HG02943 (cell line): ENCODE data around the gene TXLNA.
"Not testable (repeated sequence)": the region's sequence is repeated elsewhere in the genome, so short reads cannot be mapped to it uniquely, and the experiment has no call there.

Experiments
- ATAC-seq: cut with Tn5 transposase; IDR thresholded peaks from one replicate; pipeline ENCODE4 v1.9.1; 2021; ENCODE audit warnings: mild to moderate bottlenecking, low read depth, moderate library complexity; ENCODE audit not compliant: unreplicated experiment

TXLNA gene

DNA sequence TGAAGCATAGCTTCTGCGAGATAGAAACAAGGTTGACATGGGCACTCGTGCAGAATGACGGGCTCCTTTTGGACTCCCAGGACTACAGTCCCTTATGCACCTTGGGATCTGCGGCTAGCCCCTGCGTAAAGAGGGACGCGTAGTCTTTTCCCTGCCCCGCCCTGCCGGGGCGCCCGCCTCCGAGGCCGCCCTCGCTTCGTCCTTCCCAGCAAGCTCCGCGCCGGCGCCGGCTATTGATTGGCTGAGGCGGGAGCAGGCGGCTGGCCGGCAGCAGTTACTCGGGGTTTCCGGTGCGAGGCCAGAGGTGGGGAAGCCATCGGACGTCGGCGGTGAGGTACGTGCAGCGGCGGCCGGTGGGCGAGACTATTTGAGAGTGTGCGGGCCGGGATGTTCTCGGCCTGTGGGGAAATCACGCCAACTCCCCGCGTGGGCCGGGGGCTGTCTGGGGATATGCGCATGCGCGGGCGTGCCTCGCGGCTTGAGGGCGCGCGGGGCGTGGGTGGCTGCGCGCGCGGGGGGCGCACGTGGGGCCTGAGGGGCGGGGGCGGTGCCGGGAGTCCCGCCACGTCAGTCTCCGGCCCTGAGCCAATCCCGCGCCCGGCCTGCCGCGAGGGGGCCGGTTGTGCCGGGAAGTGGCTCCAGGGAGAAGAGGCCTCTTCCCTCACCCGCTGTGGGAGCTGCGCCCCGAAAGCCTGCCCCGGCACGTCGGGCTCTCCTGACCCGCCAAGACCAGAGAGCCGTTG lies at the start of gene TXLNA:
Gene TXLNA (plus strand): TSS at position 233 of the 743 bp plus-strand sequence. CDS start 671 bp downstream, outside the sequence.
- peak; percentile 75 for ATAC-seq

DNA sequence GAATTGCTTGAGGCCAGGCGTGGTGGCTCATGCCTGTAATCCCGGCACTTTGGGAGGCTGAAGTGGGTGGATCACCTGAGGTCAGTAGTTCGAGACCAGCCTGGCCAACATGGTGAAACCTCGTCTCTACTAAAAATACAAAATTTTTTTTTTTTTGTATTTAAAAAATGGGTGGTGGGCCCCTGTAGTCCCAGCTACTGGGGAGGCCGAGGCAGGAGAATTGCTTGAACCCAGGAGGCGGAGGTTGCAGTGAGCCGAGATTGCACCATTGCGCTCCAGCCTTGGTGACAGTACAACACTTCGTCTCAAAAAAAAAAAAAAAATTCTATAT lies 45.6 kb upstream of the TXLNA start:
- ATAC-seq: not testable (repeated sequence)

DNA sequence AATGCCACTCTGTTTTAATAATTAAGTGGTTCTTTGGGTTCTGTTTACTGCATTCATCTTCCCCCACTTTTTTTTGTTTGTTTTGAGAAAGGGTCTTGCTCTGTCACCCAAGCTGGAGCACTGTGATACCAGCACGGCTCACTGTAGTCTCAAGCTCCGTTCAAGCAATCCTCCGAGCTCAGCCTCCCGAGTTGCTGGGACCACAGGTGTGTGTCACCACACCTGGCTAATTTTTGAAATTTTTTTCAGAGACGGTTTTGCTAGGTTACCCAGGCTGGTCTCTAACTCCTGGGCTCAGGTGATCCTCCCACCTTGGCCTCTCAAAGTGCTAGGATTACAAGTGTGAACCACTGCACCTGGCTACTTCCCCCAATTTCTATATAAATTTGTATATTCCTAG lies 42.4 kb upstream of the TXLNA start:
- ATAC-seq: no peak

DNA sequence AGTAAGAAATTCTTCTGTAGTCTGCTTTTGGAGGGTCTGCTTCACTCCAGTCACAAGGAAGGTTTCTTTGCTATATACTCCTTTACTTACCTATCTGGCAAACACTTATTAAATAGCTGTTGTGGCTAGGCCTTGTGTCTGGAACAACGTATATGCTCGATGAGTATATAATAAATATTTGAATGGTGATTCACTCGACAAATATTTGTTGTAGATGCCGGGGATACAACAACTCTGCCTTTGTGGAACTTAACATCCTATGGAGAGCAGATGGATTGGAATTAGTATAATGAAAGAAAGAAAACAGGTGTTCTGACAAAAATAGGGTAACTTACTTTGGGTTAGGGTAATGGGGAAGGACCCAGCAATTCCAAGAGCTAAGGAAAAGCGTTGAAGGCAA lies 40.5 kb upstream of the TXLNA start:
- ATAC-seq: no peak

DNA sequence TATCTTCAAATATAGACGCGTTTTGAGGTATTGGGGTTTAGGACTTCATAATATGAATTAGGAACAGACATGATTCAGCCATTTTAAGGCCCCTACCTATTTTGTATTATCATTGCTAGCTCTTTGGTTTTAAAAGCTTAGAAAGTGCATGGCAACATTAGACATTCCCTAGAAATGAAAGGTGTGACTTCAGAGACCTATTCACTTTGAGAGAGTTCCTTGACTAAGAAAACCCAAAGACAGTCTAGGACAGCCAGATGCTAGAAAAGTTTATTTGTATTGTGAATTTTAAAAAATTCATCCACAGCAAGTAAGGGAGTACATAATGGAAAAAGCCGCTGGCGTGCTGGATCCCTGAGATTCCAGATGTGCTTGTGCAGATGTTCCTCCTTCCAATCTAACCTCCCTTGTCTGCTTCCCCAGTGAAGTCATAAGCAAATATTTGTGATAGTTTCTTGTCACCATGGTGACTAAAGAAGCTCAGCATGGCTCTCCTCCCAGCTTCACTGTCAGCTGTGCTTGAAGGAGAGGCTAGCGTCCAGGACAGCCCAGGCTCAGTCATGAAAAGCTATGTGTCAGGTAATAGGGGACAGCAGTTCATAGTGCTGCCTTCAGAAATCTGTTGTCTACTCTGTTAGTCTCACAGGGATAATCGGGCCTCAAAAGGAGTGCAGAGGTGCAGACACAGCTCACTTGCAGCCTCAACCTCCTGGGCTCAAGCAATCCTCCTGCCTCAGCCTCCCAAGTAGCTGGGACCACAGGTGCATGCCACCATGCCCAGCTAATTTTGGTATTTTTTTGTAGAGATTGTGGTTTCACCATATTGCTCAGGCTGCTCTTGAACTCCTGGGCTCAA lies 36.8 kb upstream of the TXLNA start:
- ATAC-seq: no peak

DNA sequence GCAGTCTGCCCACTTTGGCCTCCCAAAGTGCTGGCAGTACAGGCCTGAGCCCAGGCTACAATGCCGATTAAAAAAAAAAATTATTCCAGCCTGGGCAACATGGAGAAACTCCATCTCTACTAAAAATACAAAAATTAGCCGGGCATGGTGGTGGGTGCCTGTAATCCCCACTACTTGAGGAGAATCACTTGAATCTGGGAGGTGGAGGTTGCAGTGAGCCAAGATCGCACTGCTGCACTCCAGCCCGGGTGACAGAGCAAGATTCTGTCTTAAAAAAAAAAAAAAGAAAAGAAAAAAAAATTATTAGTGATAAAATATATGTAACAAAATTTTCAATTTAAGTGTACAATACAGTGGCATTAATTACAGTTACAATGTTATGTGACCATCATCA lies 36.2 kb upstream of the TXLNA start:
- not testable (repeated sequence) for ATAC-seq

DNA sequence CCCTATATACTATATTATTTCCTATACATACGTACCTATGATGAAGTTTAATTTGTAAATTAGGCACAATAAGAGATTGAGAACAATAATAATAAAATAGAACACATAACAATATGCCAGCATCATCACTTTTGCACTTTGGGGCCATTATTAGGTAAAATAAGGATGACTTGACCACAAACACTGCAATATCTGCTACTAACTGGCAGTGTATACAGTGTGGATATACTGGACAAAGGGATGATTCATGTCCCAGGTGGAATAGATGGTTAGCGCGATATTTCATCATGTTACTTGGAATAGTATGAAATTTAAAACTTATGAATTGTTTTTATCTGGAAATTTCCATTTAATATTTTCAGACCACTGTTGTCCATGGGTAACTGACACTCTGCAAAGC lies 35.4 kb upstream of the TXLNA start:
- ATAC-seq: no peak

DNA sequence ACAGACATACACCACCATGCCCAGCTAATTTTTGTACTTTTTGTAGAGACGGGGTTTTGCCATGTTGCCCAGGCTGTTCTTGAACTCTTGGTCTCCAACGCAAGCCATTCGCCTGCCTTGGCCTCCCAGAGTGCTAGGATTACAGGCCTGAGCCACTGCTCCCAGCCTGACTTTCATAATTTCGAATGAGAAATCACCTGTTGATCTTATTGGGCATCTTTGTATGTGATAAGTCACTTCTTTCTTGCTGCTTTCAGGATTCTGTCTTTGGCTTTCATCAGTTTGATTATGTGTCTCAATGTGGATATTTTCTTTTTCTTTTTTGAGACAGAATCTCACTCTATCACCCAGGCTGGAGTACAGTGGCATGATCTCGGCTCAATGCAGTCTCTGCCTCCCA lies 31.7 kb upstream of the TXLNA start:
- not testable (repeated sequence) for ATAC-seq

DNA sequence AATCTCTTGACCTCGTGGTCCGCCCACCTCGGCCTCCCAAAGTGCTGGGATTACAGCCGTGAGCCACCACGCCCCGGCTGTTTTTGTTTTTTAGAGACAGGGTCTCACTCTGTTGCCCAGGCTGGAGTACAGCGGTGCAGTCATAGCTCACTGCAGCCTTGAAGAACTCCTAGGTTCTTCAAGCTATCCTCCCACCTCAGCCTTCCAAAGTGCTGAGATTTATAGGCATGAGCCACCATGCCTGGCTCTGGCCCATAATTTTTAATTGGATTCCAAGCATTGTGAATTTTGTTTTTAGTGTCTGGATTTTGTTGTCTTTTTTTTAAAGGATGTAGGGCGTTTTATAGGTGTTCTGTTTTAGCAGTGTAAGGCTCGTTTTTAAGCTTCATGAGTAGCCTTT lies 28.6 kb upstream of the TXLNA start:
- no peak for ATAC-seq

DNA sequence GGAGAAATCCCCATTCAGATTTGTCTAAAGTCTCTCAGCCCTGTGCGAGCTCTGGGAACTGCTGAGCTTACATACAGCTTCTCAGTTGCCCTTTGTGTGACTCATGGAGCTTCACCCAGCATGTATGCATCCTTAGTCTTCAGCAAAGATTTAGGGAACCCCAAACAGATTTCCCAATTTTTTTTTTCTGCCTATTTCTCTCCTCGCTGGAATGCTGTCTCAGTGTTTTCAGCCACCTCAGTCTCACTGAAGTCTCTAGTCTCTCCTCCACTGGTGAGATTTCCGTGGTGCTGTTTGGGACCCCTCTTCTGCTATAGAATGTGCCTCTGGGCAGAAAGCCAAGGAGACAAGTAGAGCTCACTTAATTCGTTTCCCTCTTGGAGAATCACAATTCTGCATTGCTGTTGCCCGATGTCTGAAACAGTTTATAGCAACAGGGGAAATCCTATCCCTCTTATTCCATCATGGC lies 28.1 kb upstream of the TXLNA start:
- ATAC-seq: no peak

DNA sequence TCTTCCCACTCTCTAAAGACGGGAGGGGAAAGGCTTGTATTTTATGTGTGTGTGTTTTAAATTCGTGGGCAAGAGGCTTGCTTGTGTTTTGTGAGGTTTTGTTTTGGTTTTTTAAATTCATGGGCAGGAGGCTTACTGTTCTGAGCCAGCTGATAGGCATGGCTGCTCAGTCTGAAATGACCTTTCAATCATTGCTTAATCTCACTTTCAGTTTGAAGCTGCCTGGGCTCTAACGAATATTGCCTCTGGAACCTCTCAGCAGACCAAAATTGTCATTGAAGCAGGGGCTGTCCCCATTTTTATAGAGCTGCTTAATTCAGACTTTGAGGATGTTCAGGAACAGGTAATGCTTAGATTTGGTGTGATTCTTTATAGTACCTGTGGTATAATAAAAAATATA lies 20.3 kb upstream of the TXLNA start:
- no peak for ATAC-seq

DNA sequence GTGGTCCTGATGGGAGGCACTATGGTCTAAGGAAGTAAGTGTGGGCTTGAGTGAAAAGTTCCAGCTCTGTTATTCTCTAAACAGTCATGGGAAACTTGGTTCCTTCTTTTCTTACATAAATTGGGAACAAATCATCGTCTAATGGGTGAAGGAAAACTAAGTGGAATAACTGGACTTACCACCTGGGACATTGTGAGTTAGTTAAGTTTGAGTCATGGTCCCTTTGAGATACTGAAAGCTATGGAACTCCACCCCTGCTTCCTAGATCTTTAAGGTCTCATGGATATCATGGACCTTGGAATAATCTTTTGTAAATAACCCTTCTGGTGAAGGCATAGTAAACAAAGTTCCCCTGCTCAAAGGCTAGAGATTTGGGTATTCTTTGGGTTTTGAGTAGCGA lies 16.1 kb upstream of the TXLNA start:
- no peak for ATAC-seq

DNA sequence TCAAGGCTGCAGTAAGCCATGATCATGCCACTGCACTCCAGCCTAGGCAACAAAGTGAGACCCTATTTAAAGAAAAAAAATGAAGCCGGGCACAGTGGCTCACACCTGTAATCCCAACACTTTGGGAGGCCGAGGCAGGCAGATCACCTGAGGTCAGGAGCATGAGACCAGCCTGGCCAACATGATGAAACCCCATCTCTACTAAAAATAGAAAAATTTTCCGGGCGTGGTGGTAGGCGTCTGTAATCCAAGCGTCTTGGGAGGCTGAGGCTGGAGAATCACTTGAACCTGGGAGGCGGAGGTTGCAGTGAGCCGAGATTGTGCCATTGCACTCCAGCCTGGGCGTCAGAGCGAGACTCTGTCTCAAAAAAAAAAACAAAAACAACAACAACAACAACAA lies 13.8 kb upstream of the TXLNA start:
- ATAC-seq: not testable (repeated sequence)

DNA sequence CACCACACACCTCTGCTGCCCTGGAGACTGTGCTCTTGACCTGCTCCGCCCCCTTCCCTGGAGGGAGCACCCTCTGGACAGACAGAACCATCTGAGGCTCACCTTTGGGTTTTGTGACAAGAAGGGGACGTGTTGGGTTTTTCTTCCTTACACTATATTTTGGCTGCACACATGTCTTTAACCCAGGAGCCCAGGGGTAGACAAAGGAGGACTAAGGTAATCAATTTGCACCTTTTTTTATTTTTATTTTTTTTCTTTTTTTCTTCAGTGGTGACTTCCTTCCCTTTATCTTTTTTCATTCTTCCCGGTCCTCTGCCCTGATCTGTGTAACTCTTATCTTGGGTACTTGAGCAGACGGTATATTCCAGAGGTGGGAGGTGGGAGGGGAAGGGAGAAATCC lies 8.5 kb upstream of the TXLNA start:
- ATAC-seq: no peak

DNA sequence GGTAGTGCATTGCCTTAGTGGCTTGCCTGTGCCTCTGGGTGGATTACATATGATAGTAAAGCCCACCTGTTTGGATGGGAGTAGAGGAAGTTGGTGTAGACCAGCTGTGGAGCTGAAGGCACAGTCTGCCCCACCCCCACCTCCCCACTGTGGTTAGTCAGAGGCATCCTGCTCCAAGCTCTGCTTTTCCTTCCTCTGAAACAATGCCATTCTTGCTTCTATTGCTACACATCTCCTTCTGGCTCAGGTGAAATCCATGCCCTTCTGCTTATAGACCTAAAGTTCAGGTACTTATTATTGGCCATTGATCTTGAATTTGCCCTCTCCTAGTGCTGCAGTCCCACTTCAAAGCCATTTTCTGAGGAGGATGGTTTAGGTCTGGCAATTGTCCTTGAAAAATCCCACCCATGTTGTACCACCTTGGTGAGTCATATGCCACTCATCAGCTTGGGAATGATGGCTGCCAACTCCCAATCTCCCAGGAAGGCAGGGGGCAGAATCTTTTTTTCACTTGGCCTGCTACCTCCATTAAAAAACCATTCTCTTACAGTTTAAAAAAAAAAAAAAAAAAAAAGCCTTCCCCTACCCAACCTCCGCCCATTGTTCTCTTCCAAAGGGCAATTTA lies 6.7 kb upstream of the TXLNA start:
- no peak for ATAC-seq

DNA sequence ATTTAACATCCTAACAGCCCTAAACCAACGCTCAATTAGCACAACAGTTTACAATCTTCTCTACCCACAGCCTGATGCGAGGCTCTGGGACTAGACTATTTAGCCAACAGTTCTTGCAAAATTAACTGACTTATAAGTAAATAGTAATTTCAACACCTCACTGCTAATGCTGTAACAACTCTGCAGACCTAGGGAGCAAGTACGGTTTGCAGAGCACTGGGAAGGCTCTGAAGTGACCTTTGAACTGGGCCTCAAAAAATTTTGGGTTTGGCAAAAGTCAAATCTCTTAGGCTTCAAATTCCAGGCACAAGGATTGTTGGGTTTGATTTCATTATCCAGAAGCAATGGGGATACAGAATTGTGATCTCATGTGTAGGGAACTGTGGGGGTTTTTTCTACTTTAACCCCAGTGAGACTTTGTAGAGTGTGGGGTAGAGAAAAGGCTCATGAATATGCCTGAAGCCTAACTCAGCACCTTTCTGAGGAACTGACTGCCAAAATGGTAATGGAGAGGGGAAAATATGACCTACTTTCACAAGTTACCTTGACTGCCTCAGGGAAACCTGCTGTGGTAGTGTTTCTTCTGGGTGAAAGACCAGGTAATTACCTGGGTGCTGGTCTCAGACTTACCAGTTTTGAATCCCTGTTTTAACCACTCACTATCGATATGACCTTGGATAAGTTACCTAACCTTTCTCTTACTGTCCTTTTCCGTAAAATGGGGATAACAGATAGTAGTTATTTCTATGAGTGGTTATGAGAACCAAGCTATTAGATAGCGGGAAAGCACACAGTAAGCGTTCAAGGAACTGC lies 889 bp upstream of the TXLNA start:
- ATAC-seq: no peak

DNA sequence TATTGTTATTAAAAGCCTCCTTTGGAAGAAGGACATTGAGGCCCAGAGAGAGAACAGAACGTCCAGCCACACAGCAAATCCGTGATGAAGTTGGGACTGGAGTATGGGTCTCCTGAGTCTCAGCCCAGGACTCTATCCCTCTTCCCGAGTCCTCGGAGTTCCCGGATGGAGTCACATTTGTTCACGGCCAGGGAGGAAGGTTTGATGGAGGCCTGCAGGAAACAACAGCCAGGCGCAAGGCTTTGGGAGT lies 357 bp upstream of the TXLNA start:
- ATAC-seq: no peak

DNA sequence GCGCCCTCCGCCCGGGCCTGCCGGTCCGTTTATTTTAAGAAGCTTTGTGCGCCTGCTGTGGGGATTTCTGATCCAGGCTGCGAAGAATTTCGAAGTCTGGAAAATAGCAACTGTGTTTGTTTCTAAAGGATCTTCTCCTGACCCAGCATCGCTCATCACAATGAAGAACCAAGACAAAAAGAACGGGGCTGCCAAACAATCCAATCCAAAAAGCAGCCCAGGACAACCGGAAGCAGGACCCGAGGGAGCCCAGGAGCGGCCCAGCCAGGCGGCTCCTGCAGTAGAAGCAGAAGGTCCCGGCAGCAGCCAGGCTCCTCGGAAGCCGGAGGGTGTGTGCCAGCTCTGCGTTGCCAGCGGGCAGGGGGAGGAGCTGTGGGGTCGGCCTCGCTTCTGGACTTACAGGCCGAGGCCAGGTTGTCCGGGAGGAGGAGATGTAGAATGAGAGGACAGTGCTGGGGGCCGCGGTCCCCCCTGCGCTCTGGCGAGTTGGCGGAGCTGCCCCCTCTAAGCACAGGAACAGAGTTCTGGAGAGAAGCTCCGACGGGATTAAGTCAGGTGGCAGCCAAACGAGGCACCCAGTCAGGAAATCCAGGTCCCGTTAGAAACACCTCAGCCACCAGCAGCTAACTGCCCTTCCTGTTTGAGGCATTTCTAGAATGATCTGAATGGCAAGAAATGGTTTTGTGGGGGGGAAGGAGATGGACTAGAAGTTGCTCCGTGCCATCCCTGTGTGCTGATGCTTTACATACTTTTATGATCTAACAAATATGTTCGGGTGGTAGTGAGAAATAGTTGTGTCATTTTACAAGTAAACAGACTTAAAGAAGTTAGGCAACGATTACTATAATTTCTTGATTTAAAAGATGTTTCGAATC lies 948 bp downstream of the TXLNA start:
- no peak for ATAC-seq

DNA sequence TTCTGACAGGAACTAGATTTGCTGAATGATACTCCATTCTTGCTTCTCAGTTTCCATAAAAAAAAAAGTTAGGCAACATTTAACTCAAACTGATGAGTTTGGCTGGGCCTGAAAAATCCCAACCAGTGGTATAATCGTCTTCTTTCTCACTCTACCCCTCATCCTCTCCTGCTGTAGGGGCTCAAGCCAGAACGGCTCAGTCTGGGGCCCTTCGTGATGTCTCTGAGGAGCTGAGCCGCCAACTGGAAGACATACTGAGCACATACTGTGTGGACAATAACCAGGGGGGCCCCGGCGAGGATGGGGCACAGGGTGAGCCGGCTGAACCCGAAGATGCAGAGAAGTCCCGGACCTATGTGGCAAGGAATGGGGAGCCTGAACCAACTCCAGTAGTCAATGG lies 1.6 kb downstream of the TXLNA start:
- no peak for ATAC-seq

DNA sequence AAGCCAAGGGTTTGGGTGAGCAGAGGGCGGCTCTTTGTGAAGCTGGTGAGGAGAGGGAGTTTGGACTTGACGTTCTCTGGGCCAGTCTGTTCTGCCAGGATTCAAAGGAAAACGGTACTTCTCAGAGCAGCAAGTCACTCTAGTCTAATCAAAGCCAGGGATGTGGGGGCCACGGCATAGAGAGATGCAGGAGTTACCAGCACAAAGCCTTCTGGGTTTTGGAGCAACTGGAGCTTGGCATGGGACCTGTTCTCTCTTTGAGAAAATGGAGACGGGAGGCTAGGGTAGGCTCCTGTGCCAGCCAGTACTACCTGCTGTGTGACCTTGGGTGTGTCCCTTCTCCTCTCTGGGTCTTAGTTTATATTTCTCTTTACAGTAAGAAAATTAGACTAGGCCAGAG lies 2.1 kb downstream of the TXLNA start:
- no peak for ATAC-seq
